Breast epithelium (tissue), 4 donors: Measurements from ENCODE around the gene AGRN. TPM values are rescaled to one million over a fixed set of nuclear protein-coding genes. Genes with fewer than 3 reads are reported as not detected.
"Not testable (repeated sequence)": the region's sequence is repeated elsewhere in the genome, so short reads cannot be mapped to it uniquely, and the experiment has no call there.

Source experiments
- DNase-seq, 2 donors: peaks; one replicate each; pipeline ENCODE4 v3.0.0-alpha.2; 2019; ENCODE audit warnings: low spot score in 2 of 2
- H3K27ac ChIP-seq, 2 donors: fragments of 200-600 bp; sonication (generic) in 1 of 2; one replicate each; pipeline ENCODE4 v1.5.1; 2016 to 2019; ENCODE audit warnings: mild to moderate bottlenecking in 1 of 2
- H3K27me3 ChIP-seq, 2 donors: fragments of 200-600 bp; sonication (generic) in 1 of 2; one replicate each; pipeline versions ENCODE4 v1.5.1 to v1.6.0; 2017 to 2019; ENCODE audit warnings: control low read depth in 1 of 2, mild to moderate bottlenecking in 1 of 2
- H3K36me3 ChIP-seq: fragments of 200-600 bp; one replicate; pipeline ENCODE4 v1.5.1; 2019
- H3K4me1 ChIP-seq, 2 donors: fragments of 200-600 bp; sonication (generic); one replicate each; pipeline ENCODE4 v1.5.1; 2016 to 2019; ENCODE audit warnings: control low read depth in 1 of 2
- H3K4me3 ChIP-seq, 3 donors: fragments of 200-600 bp; sonication (generic); 1 replicate in 2 of 3; 2 replicates in 1 of 3; pipeline ENCODE4 v1.5.1; 2016 to 2019; ENCODE audit warnings: mild to moderate bottlenecking in 3 of 3, moderate library complexity in 2 of 3
- H3K9me3 ChIP-seq, 2 donors: fragments of 200-600 bp; sonication (generic) in 1 of 2; one replicate each; pipeline ENCODE4 v1.5.1; 2016 to 2019; ENCODE audit warnings: control low read depth in 1 of 2
- CTCF ChIP-seq, 3 donors: fragments of 450-650 bp; IDR thresholded peaks; one replicate each; pipeline ENCODE4 v1.5.1; 2016 to 2017; ENCODE audit warnings: antibody characterized with exemption in 3 of 3, mild to moderate bottlenecking in 3 of 3, moderate library complexity in 3 of 3
- POLR2A ChIP-seq: fragments of 450-650 bp; IDR thresholded peaks from one replicate; pipeline ENCODE4 v1.6.1; 2016; ENCODE audit warnings: antibody characterized with exemption, mild to moderate bottlenecking, moderate library complexity
- POLR2AphosphoS5 ChIP-seq, 3 donors: sonication (generic); formaldehyde crosslinking; IDR thresholded peaks; one replicate each; pipeline ENCODE4 v1.6.1; 2017; ENCODE audit warnings: antibody characterized with exemption in 3 of 3
- intact Hi-C: fragments of 100-400 bp; cut with DNase I; formaldehyde crosslinking; loops from one replicate; pipeline ENCODE4 v1.15.1; 2023; ENCODE audit warnings: low total_unique reads
- total RNA-seq, 3 donors: library from RNA; depleted of rRNA; stranded (reverse); fragments of >200 nt; gene quantifications; one replicate each; pipeline ENCODE4 v1.1.0, GENCODE V29; 2016

The AGRN gene
- total RNA-seq, 3 donors from 2014 or later = 9.1 to 37.0 (median 30.5) TPM

- H3K27ac ChIP-seq = no peak overlapping the region
- no peak for DNase-seq
These were observed 73.1 kb downstream of the AGRN start for GRCh38 chr1:1092894-1093609.

GRCh38 chr1:1093610-1093943 lies 73.7 kb downstream of the AGRN start:
- no peak overlapping the region for H3K27ac ChIP-seq
- H3K27me3 ChIP-seq = no peaks in the 10 kb centered on the region
- no peaks in the 10 kb centered on the region for H3K36me3 ChIP-seq
- no peak overlapping the region for H3K4me3 ChIP-seq
- no peaks in the 10 kb centered on the region for H3K4me1 ChIP-seq
- H3K9me3 ChIP-seq = no peaks in the 10 kb centered on the region
- intact Hi-C loops = no loop called here
- TF ChIP-seq POLR2AphosphoS5 (IDR thresholded peaks at IDR 0.05) (no peak), POLR2A (no peak), CTCF (IDR thresholded peaks at IDR 0.05) (no peak)
- no peak for DNase-seq

More at GRCh38 chr1:1092894-1093609, 73.1 kb downstream of the AGRN start:
- Histone ChIP-seq H3K4me3 (no peak overlapping the region), H3K36me3 (no peaks in the 10 kb centered on the region), H3K27me3 (no peaks in the 10 kb centered on the region), H3K4me1 (no peaks in the 10 kb centered on the region), H3K9me3 (no peaks in the 10 kb centered on the region)
- TF ChIP-seq CTCF (IDR thresholded peaks at IDR 0.05) = no peak
- no peak for TF ChIP-seq POLR2A
- no peak for TF ChIP-seq POLR2AphosphoS5 (IDR thresholded peaks at IDR 0.05)
- intact Hi-C loops = no loop called here

GRCh38 chr1:1094981-1095380 lies 75.1 kb downstream of the AGRN start:
- no peak overlapping the region for H3K4me3 ChIP-seq
- no peaks in the 10 kb centered on the region for H3K9me3 ChIP-seq
- no peaks in the 10 kb centered on the region for H3K4me1 ChIP-seq
- no peak for DNase-seq
- no peaks in the 10 kb centered on the region for H3K27me3 ChIP-seq
- intact Hi-C loops = no loop called here
- H3K36me3 ChIP-seq = no peaks in the 10 kb centered on the region
- H3K27ac ChIP-seq = no peak overlapping the region
- TF ChIP-seq POLR2A = no peak
- no peak for TF ChIP-seq CTCF (IDR thresholded peaks at IDR 0.05)
- no peak for TF ChIP-seq POLR2AphosphoS5 (IDR thresholded peaks at IDR 0.05)

GRCh38 chr1:1096136-1096535 lies 76.2 kb downstream of the AGRN start:
- H3K4me3 ChIP-seq, H3K27me3 ChIP-seq, intact Hi-C loops, DNase-seq, H3K4me1 ChIP-seq, H3K36me3 ChIP-seq, H3K9me3 ChIP-seq, H3K27ac ChIP-seq: not testable (repeated sequence)

GRCh38 chr1:1098681-1099421 lies 78.9 kb downstream of the AGRN start:
- no peak for TF ChIP-seq POLR2A
- no peak for TF ChIP-seq CTCF (IDR thresholded peaks at IDR 0.05)
- no peak for TF ChIP-seq POLR2AphosphoS5 (IDR thresholded peaks at IDR 0.05)
- Histone ChIP-seq H3K27ac (no peak overlapping the region), H3K4me1 (no peaks in the 10 kb centered on the region), H3K36me3 (no peaks in the 10 kb centered on the region), H3K9me3 (no peaks in the 10 kb centered on the region), H3K27me3 (no peaks in the 10 kb centered on the region), H3K4me3 (no peak overlapping the region)
- intact Hi-C loops = no loop called here
- DNase-seq = no peak
